Right lobe of liver (tissue), 6 donors: Measurements from ENCODE around the gene SGPP2. TPM values are rescaled to one million over a fixed set of nuclear protein-coding genes. Genes with fewer than 3 reads are reported as not detected.

Experiments
- ATAC-seq, 4 donors: fragments of 200-7000 bp; cut with Tn5 transposase; one replicate each; pipeline ENCODE4 v1.9.1; 2020; ENCODE audit warnings: mild to moderate bottlenecking in 4 of 4, moderate library complexity in 4 of 4
- DNase-seq, 3 donors: peaks; one replicate each; pipeline ENCODE4 v3.0.0-alpha.2; 2020
- H3K27ac ChIP-seq, 3 donors: fragments of 200-600 bp; one replicate each; pipeline ENCODE4 v1.8.0; 2022
- H3K27me3 ChIP-seq, 2 donors: fragments of 200-600 bp; one replicate each; pipeline ENCODE4 v1.8.0; 2022
- H3K36me3 ChIP-seq, 4 donors: fragments of 200-600 bp; sonication (generic) in 1 of 4; one replicate each; pipeline versions ENCODE4 v1.5.1 to v1.8.0; 2017 to 2022; ENCODE audit warnings: control low read depth in 1 of 4
- H3K4me1 ChIP-seq, 4 donors: fragments of 200-600 bp; sonication (generic) in 1 of 4; one replicate each; pipeline versions ENCODE4 v1.5.1 to v1.8.0; 2017 to 2022; ENCODE audit warnings: control low read depth in 1 of 4
- H3K4me3 ChIP-seq, 3 donors: fragments of 200-600 bp; one replicate each; pipeline ENCODE4 v1.8.0; 2022
- H3K9me3 ChIP-seq, 4 donors: fragments of 200-600 bp; sonication (generic) in 1 of 4; one replicate each; pipeline versions ENCODE4 v1.5.1 to v1.8.0; 2017 to 2022; ENCODE audit warnings: control low read depth in 1 of 4
- CTCF ChIP-seq, 4 donors: fragments of 200-600 bp in 3 of 4; fragments of 450-650 bp in 1 of 4; IDR thresholded peaks; one replicate each; pipeline versions ENCODE4 v1.5.1 to v1.8.0; 2016 to 2022; ENCODE audit warnings: antibody characterized with exemption in 4 of 4, mild to moderate bottlenecking in 2 of 4
- POLR2A ChIP-seq: fragments of 450-650 bp; IDR thresholded peaks from one replicate; pipeline ENCODE4 v1.6.1; 2017; ENCODE audit warnings: antibody characterized with exemption, mild to moderate bottlenecking
- WGBS: methylation state at CpG from one replicate; pipeline ENCODE4 v1.1.6; 2018; ENCODE audit warnings: low coverage, low lambda C conversion rate; ENCODE audit not compliant: insufficient coverage; ENCODE audit errors: missing lambda C conversion rate; 5-methylcytosine and 5-hydroxymethylcytosine counted together
- intact Hi-C, 2 donors: fragments of 100-400 bp; cut with DNase I; formaldehyde crosslinking; loops; one replicate each; pipeline versions ENCODE4 v1.11.2 to v1.14.1; 2022
- total RNA-seq, 6 experiments: library from RNA; depleted of rRNA in 2 of 6; stranded (reverse); fragments of >200 nt in 2 of 6; fragmentation: NEBNext Ultra II Directional in 3 of 6; extraction: Animal tissue kit (Norgen Biotek cat#: 25700) in 3 of 6; gene quantifications; one replicate each; pipeline versions ENCODE4 v1.1.0 to v1.2.4, GENCODE V29; 2016 to 2023
- donor health status: DM: no; HTN: yes; CAD: no.
- donor health status: DM: no; HTN: no; CAD: no.
- donor health status: DM: no; HTN: no; CAD: no.
- donor health status: DM: no; HTN: yes; CAD: no.
- donor health status: DM: no; HTN: yes; CAD: no.

SGPP2 gene
- total RNA-seq, 6 experiments from 2014 or later = 0.14 to 0.25 (median 0.18) TPM

- intact Hi-C loops = no loop called here
- ATAC-seq = no peak
Observed at GRCh38 chr2:222383255-222383654, 41.1 kb upstream of the SGPP2 start.

DNA sequence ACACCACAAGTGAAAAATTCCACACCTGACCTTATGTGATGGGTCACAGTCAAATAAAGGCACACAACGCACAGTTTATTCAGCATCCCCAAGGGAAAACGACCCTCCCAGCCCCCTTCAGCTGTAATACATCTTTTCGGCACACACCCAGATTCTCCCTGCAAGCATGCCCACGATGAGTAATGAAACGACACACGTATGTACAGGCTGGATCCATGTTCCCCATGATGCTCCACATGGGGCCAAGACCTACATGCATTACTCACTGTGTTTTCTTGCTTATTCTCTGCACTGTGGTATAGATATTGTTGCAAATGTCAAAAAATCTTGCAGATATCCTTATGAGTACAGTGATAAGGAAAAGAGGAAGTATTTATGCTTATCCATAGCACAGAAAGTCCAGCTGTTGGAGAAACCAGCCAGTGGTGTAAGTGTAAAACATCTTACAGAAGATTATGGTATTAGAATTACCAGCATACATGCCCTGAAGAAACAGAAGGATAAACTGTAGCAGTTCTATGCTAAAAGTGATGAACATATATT is 32.5 kb upstream of the SGPP2 start:
- TF ChIP-seq POLR2A (no peak), CTCF (IDR thresholded peaks at IDR 0.05) (no peak)
- DNase-seq (no peak), ATAC-seq (no peak)
- Histone ChIP-seq H3K9me3 (no peaks in the 10 kb centered on the region), H3K27me3 (no peaks in the 10 kb centered on the region), H3K36me3 (no peaks in the 10 kb centered on the region), H3K27ac (no peak overlapping the region), H3K4me3 (no peak overlapping the region), H3K4me1 (no peaks in the 10 kb centered on the region)
- whole genome bisulfite sequencing = 53% methylated on average over 6 of the region's 6 CpGs
- intact Hi-C loops = no loop called here

More at GRCh38 chr2:222383255-222383654, 41.1 kb upstream of the SGPP2 start:
- TF ChIP-seq POLR2A (no peak), CTCF (IDR thresholded peaks at IDR 0.05) (no peak)
- no peak overlapping the region for H3K4me3 ChIP-seq
- WGBS = 49% methylated on average over 4 of the region's 4 CpGs
- H3K27ac ChIP-seq = no peak overlapping the region
- no peaks in the 10 kb centered on the region for H3K9me3 ChIP-seq
- no peaks in the 10 kb centered on the region for H3K4me1 ChIP-seq
- DNase-seq = no peak
- H3K36me3 ChIP-seq = no peaks in the 10 kb centered on the region
- no peaks in the 10 kb centered on the region for H3K27me3 ChIP-seq

- H3K36me3 ChIP-seq = no peaks in the 10 kb centered on the region
- no peak for TF ChIP-seq CTCF (IDR thresholded peaks at IDR 0.05)
- TF ChIP-seq POLR2A = no peak
- H3K4me3 ChIP-seq = no peak overlapping the region
- ATAC-seq (no peak), DNase-seq (no peak)
- H3K4me1 ChIP-seq = no peaks in the 10 kb centered on the region
- H3K27ac ChIP-seq = no peak overlapping the region
- no peaks in the 10 kb centered on the region for H3K9me3 ChIP-seq
- 57% methylated on average over 4 of the region's 4 CpGs for WGBS
- intact Hi-C loops = no loop called here
- H3K27me3 ChIP-seq = no peaks in the 10 kb centered on the region
Observed at GRCh38 chr2:222393733-222394267, 30.5 kb upstream of the SGPP2 start.

DNA sequence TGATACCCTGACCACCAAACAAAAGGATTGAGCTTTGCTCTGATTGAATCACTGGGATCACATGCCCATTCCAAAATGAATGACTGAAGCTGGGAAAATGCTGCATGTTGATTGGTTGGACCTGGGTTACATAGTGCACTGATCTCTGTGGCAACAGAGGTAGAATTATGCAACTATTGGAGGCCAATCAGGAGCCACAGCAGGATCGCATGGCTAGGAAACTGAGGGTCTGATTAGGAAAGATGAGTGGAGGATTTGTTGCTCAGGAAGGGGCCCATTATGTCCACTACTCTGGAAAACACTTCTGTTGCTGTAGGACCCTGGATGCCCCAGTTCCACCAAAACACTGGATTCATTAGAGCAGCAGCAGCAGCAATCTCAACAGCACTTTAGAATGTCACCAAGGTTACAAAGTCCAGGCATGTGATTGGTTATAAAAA is 25.9 kb upstream of the SGPP2 start:
- no peak for ATAC-seq

More for the DNA sequence above, 25.9 kb upstream of the SGPP2 start:
- no peak for TF ChIP-seq POLR2A
- TF ChIP-seq CTCF (IDR thresholded peaks at IDR 0.05) = no peak
- Histone ChIP-seq H3K9me3 (no peaks in the 10 kb centered on the region), H3K4me3 (no peak overlapping the region), H3K27me3 (no peaks in the 10 kb centered on the region), H3K27ac (no peak overlapping the region), H3K4me1 (no peaks in the 10 kb centered on the region), H3K36me3 (no peaks in the 10 kb centered on the region)
- WGBS = 25% methylated on average over 1 of the region's 1 CpG
- DNase-seq = no peak
- intact Hi-C loops = no loop called here
